Large intestine (tissue), 3 donors: ENCODE results near the gene SIPA1. TPM values are rescaled to one million over a fixed set of nuclear protein-coding genes. Genes with fewer than 3 reads are reported as not detected.

Experiments used
- DNase-seq, 2 donors: peaks; one replicate each; pipeline versions ENCODE4 v3.0.0 to v3.0.0-alpha.2; 2013
- H3K27ac ChIP-seq: one replicate; pipeline ENCODE4 v1.5.1; 2013; ENCODE audit warnings: low read length
- H3K27me3 ChIP-seq: 2 replicates; pipeline ENCODE4 v1.6.1; 2013; ENCODE audit warnings: low read length; ENCODE audit not compliant: control insufficient read depth, insufficient read depth
- H3K36me3 ChIP-seq: 2 replicates; pipeline ENCODE4 v1.6.1; 2013; ENCODE audit warnings: low read length; ENCODE audit not compliant: control insufficient read depth, insufficient read depth
- H3K4me1 ChIP-seq: one replicate; pipeline ENCODE4 v1.6.1; 2013; ENCODE audit warnings: low read length; ENCODE audit not compliant: control insufficient read depth, insufficient read depth
- H3K4me3 ChIP-seq: one replicate; pipeline ENCODE4 v1.5.1; 2013; ENCODE audit warnings: low read length
- H3K9me3 ChIP-seq: one replicate; pipeline ENCODE4 v1.6.1; 2013; ENCODE audit warnings: mild to moderate bottlenecking, low read depth, low read length, moderate library complexity; ENCODE audit not compliant: control insufficient read depth
- WGBS: methylation state at CpG from one replicate; pipeline ENCODE4 v1.1.5; 2013; ENCODE audit warnings: low lambda C conversion rate; ENCODE audit not compliant: insufficient coverage; 5-methylcytosine and 5-hydroxymethylcytosine counted together
- polyA plus RNA-seq: library from polyadenylated mRNA; unstranded; fragments of 120-200 nt; gene quantifications from one replicate; pipeline ENCODE4 v1.2.1, GENCODE V29; 2013

SIPA1 gene
- polyA plus RNA-seq, 1 donor, result 26.4 TPM

DNA sequence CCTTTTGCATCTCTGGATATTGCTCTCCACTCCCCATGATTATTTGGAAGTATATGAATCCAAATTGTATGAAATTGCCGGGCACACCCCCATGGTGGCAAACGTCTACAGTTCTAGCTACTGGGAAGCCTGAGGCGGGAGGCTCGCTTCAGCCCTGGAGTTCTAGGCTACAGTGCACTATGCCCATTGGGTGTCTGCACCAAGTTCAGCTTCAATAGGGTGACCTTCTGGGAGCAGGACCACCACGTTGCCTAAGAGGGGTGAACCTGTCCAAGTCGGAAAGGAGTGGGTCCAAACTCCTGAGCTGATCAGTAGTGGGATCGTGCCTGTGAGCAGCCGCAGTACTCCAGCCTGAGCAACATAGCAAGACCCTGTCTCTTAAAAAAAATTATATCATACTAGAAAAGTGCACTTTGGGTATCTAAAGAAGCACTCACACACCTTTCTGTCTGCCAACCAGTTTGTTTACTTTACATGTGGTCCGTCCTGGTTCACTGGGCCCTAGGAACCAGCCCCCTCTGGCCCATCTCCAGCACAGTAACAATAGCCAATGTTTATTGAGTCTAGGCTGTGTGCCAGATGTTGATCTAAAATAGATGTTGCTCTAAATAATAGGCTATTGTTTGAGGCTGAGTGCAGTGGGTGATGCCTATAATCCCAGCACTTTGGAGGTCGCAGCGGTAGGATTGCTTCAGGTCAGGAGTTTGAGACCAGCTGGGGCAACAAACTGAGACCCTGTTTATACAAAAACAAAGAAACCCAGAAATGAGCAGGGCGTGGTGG, 57.7 kb downstream of the SIPA1 start:
- H3K4me1 ChIP-seq, result no peaks in the 10 kb centered on the region
- H3K4me3 ChIP-seq, result no peak overlapping the region
- peak in 1 of 2 donors; percentile 14 for DNase-seq
- no peaks in the 10 kb centered on the region for H3K9me3 ChIP-seq
- peaks cover 2% of the 10 kb centered on the region for H3K27me3 ChIP-seq
- H3K36me3 ChIP-seq, result no peaks in the 10 kb centered on the region
- no CpG with 5 or more reads among the region's 12 CpGs for WGBS
- H3K27ac ChIP-seq, result no peak overlapping the region

DNA sequence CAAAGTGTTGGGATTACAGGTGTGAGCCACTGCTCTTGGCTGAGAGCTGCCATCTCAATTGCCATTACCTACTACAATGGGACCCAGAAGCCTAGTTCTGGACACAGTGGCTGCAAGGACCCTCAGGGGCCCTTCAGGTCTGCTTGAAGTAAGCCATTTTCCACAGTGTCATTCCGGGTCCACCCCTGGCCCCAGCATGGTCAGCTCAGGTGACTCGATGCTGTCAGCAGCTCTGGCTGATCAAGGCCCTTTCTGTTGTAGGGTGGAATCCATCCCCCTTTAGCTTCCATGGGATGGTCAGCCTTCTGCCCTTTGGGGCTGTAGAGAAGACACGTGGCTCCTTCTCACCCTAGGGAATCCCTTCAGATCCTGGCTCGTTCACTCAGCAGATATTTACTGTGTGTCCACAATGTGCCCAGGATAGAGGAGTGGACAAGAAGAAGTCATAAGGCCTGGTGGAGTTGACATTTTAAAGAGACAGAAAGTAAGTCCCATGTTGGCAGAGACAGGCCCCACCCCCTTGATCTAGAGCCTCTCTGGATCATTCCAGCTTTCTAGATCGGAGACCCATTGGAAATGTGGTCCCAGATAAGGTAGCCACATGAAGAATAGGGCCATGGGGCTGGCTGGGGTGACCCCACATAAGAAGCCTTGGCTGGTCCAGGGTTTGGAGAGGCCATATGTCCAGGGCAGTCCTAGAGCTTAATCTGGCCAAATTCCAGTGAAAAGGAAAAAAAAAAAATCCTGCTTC, 59.1 kb downstream of the SIPA1 start:
- H3K27me3 ChIP-seq, result peaks cover 2% of the 10 kb centered on the region
- no peak overlapping the region for H3K4me3 ChIP-seq
- no peaks in the 10 kb centered on the region for H3K4me1 ChIP-seq
- no peaks in the 10 kb centered on the region for H3K9me3 ChIP-seq
- H3K27ac ChIP-seq, result no peak overlapping the region
- H3K36me3 ChIP-seq, result no peaks in the 10 kb centered on the region
- no CpG with 5 or more reads among the region's 5 CpGs for WGBS
- DNase-seq, result no peak

DNA sequence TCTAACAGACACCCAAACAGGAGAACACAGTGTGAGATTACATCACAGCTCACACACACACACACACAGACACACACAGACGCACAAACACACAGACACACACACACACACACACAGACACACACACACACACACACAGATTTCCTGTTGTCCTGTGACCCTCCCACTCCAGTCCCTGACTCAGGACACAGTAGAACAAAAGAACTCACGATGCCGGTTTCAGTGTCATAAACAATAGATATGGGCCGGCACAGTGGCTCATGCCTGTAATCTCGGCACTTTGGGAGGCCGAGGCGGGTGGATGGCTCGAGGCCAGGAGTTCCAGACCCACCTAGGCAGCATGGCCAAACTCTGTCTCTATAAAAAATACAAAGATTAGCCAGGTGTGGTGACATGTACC, 60.3 kb downstream of the SIPA1 start:
- no CpG with 5 or more reads among the region's 8 CpGs for WGBS
- DNase-seq, result no peak
- Histone ChIP-seq H3K4me3 (no peak overlapping the region), H3K4me1 (no peaks in the 10 kb centered on the region), H3K9me3 (no peaks in the 10 kb centered on the region), H3K27me3 (peaks cover 4% of the 10 kb centered on the region), H3K36me3 (no peaks in the 10 kb centered on the region), H3K27ac (no peak overlapping the region)

DNA sequence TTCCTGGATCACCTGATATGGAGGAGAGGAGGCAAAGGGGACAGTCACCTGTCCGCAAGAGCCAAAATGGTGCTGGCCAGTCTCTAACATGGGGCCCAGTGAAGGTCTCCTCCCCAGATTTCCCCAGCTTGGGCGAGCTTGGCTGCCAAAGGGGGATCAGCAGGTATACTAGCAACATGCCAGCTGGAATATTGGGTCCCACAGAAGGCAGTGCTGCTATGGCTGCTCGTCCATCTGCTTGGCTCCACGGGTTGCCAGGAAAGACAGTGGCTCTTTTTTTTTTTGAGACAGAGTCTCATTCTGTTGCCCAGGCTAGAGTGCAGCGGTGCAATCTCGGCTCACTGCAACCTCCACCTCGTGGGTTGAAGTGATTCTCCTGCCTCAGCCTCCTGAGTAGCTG, 61.4 kb downstream of the SIPA1 start:
- WGBS, result no CpG with 5 or more reads among the region's 7 CpGs
- DNase-seq, result no peak

DNA sequence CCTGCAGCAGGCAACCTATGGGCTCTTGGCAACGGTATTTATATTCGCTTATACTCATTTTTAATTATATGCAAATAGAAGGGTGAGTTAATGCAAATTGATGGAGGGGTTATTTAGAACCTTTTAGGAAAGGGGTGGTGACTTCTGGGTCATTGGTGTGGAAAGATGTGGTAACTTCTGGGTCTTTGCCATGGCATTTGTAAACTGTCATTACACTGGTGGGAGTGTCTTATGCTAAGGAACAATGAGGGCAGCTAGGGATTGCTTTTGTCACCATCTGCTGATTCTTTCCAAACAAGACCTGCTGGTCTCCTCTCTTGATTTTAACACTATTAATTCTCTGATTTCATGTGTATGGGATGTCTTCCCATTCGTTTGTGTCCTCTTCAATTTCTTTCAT, 62.5 kb downstream of the SIPA1 start:
- no peaks in the 10 kb centered on the region for H3K4me1 ChIP-seq
- DNase-seq, result no peak
- 78% methylated on average over 2 of the region's 3 CpGs for WGBS
- no peak overlapping the region for H3K4me3 ChIP-seq
- no peak overlapping the region for H3K27ac ChIP-seq
- H3K36me3 ChIP-seq, result no peaks in the 10 kb centered on the region
- H3K9me3 ChIP-seq, result no peaks in the 10 kb centered on the region
- peaks cover 10% of the 10 kb centered on the region for H3K27me3 ChIP-seq

More for the DNA sequence above, 61.4 kb downstream of the SIPA1 start:
- Histone ChIP-seq H3K27ac (no peak overlapping the region), H3K4me3 (no peak overlapping the region), H3K9me3 (no peaks in the 10 kb centered on the region), H3K4me1 (no peaks in the 10 kb centered on the region), H3K36me3 (no peaks in the 10 kb centered on the region), H3K27me3 (peaks cover 4% of the 10 kb centered on the region)

Other genes with a start within 250 kb of the SIPA1 start
- 1,329 TPM for gene NEAT1, start 215.3 kb upstream of the SIPA1 start, polyA plus RNA-seq
- gene MALAT1, start 139.1 kb upstream of the SIPA1 start, polyA plus RNA-seq, result 368 TPM
- gene SCYL1, start 113.0 kb upstream of the SIPA1 start, polyA plus RNA-seq, result 50.7 TPM
- gene LTBP3, start 79.7 kb upstream of the SIPA1 start, polyA plus RNA-seq, result 105 TPM
- gene ZNRD2, start 67.6 kb upstream of the SIPA1 start, polyA plus RNA-seq, result 32.3 TPM
- 25.9 TPM for gene FAM89B, start 65.6 kb upstream of the SIPA1 start, polyA plus RNA-seq
- 77.9 TPM for gene EHBP1L1, start 62.0 kb upstream of the SIPA1 start, polyA plus RNA-seq
- 0.49 TPM for gene KCNK7, start 42.3 kb upstream of the SIPA1 start, polyA plus RNA-seq
- 69.1 TPM for gene MAP3K11, start 23.9 kb upstream of the SIPA1 start, polyA plus RNA-seq
- 29.1 TPM for gene PCNX3, start 22.3 kb upstream of the SIPA1 start, polyA plus RNA-seq
- gene RELA, start 24.8 kb downstream of the SIPA1 start, polyA plus RNA-seq, result 53.8 TPM
- gene KAT5, start 74.2 kb downstream of the SIPA1 start, polyA plus RNA-seq, result 57.8 TPM
- 38.9 TPM for gene RNASEH2C, start 82.7 kb downstream of the SIPA1 start, polyA plus RNA-seq
- 15.2 TPM for gene AP5B1, start 142.9 kb downstream of the SIPA1 start, polyA plus RNA-seq
- gene OVOL1, start 149.0 kb downstream of the SIPA1 start, polyA plus RNA-seq, result 32.6 TPM
- 6.3 TPM for gene SNX32, start 195.9 kb downstream of the SIPA1 start, polyA plus RNA-seq
- gene CFL1, start 220.1 kb downstream of the SIPA1 start, polyA plus RNA-seq, result 933 TPM
- gene MUS81, start 222.3 kb downstream of the SIPA1 start, polyA plus RNA-seq, result 62.1 TPM
- gene EFEMP2, start 234.7 kb downstream of the SIPA1 start, polyA plus RNA-seq, result 37.7 TPM
- gene CTSW, start 241.7 kb downstream of the SIPA1 start, polyA plus RNA-seq, result 2.4 TPM